Measurements from ENCODE around the gene STXBP1.

The STXBP1 gene

DNA sequence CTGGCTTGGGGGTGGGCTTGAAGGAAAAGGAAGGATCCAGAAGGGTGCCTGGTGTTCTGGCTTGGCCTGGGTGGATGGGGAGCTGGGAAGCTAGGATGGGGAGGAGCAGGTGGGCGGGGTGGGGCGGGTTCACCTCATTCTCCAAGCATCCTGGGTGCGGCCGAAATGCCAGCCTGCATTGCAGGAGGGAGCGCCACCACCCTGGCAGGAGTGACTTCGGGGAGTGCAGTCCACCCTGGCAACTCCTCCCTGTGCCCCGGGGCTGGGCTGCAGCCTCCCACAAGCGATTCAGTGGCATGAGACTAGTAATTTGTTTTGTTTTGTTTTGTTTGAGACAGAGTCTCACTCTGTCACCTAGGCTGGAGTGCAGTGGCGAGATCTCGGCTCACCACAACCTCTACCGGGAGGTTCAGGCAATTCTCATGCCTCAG is 109.3 kb downstream of the STXBP1 start:
- Histone ChIP-seq H3K9me3 (no peaks in the 10 kb centered on the region), H3K27me3 (peaks cover 0 to 24% of the 10 kb centered on the region in 2 donors), H3K4me3 (no peak overlapping the region), H3K4me1 (peaks cover 0 to 12% (median 7%) of the 10 kb centered on the region in 4 donors), H3K27ac (no peak overlapping the region), H3K36me3 (no peaks in the 10 kb centered on the region)
- no peak for DNase-seq
- intact Hi-C loops (cut with DNase I; ENCODE audit: low total_unique reads): loop anchor here (5.0 kb wide), 1 partner anchor 219 kb away; no protein-coding TSS in a partner anchor
- TF ChIP-seq, protein P1, sequence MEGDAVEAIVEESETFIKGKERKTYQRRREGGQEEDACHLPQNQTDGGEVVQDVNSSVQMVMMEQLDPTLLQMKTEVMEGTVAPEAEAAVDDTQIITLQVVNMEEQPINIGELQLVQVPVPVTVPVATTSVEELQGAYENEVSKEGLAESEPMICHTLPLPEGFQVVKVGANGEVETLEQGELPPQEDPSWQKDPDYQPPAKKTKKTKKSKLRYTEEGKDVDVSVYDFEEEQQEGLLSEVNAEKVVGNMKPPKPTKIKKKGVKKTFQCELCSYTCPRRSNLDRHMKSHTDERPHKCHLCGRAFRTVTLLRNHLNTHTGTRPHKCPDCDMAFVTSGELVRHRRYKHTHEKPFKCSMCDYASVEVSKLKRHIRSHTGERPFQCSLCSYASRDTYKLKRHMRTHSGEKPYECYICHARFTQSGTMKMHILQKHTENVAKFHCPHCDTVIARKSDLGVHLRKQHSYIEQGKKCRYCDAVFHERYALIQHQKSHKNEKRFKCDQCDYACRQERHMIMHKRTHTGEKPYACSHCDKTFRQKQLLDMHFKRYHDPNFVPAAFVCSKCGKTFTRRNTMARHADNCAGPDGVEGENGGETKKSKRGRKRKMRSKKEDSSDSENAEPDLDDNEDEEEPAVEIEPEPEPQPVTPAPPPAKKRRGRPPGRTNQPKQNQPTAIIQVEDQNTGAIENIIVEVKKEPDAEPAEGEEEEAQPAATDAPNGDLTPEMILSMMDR (IDR thresholded peaks at IDR 0.05): no peak

- TF ChIP-seq, protein P1 (IDR thresholded peaks at IDR 0.05): no peak
- intact Hi-C loops (cut with DNase I; ENCODE audit: low total_unique reads): loop anchor here (5.0 kb wide), 1 partner anchor 220 kb away; no protein-coding TSS in a partner anchor
Observed at GRCh38 chr9:127722055-127722745, 110.1 kb downstream of the STXBP1 start.

GRCh38 chr9:127723013-127723412 is 110.9 kb downstream of the STXBP1 start:
- TF ChIP-seq, protein P1 (IDR thresholded peaks at IDR 0.05): no peak
- Histone ChIP-seq H3K27me3 (peaks cover 0 to 24% of the 10 kb centered on the region in 2 donors), H3K36me3 (no peaks in the 10 kb centered on the region), H3K4me1 (peaks cover 0 to 11% (median 7%) of the 10 kb centered on the region in 4 donors), H3K9me3 (no peaks in the 10 kb centered on the region), H3K4me3 (no peak overlapping the region), H3K27ac (no peak overlapping the region)
- intact Hi-C loops (cut with DNase I; ENCODE audit: low total_unique reads): loop anchor here (5.0 kb wide), 1 partner anchor 221 kb away; no protein-coding TSS in a partner anchor
- no peak for DNase-seq

More at GRCh38 chr9:127722055-127722745, 110.1 kb downstream of the STXBP1 start:
- H3K4me3 ChIP-seq: no peak overlapping the region
- peaks cover 0 to 24% of the 10 kb centered on the region in 2 donors for H3K27me3 ChIP-seq
- H3K27ac ChIP-seq: no peak overlapping the region
- H3K36me3 ChIP-seq: no peaks in the 10 kb centered on the region
- H3K4me1 ChIP-seq: peaks cover 0 to 11% (median 7%) of the 10 kb centered on the region in 4 donors
- DNase-seq: no peak
- no peaks in the 10 kb centered on the region for H3K9me3 ChIP-seq

DNA sequence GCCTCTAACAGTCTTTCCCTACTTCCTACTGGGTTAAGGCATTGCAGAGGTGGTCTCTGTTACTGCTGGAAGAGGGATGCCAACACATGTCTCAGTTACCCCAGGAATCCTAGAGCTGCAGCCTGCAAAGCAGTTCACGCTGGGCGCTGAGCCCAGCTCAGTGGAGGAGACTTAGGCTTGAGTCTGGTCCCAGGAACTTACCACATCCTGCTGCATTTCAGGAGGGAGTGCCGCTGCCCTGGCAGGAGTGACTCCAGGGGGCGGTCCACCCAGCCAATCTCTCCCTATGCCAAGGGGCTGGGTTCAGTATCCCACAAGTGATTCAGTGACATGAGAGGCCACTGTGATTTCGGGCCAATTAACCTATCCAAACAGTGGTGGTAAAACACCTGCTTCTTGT is 111.4 kb downstream of the STXBP1 start:
- no peaks in the 10 kb centered on the region for H3K9me3 ChIP-seq
- H3K27me3 ChIP-seq: peaks cover 0 to 24% of the 10 kb centered on the region in 2 donors
- no peak overlapping the region for H3K4me3 ChIP-seq
- intact Hi-C loops (cut with DNase I; ENCODE audit: low total_unique reads): loop anchor here (5.0 kb wide), 1 partner anchor 221 kb away; no protein-coding TSS in a partner anchor
- no peak for DNase-seq
- H3K4me1 ChIP-seq: peaks cover 0 to 11% (median 7%) of the 10 kb centered on the region in 4 donors
- no peaks in the 10 kb centered on the region for H3K36me3 ChIP-seq
- TF ChIP-seq, protein P1 (IDR thresholded peaks at IDR 0.05): no peak
- H3K27ac ChIP-seq: no peak overlapping the region

GRCh38 chr9:127724012-127724411 is 111.9 kb downstream of the STXBP1 start:
- Histone ChIP-seq H3K4me3 (no peak overlapping the region), H3K27me3 (peaks cover 0 to 24% of the 10 kb centered on the region in 2 donors), H3K9me3 (no peaks in the 10 kb centered on the region), H3K27ac (no peak overlapping the region), H3K36me3 (no peaks in the 10 kb centered on the region), H3K4me1 (peaks cover 0 to 11% (median 7%) of the 10 kb centered on the region in 4 donors)
- DNase-seq: no peak
- TF ChIP-seq, protein P1 (IDR thresholded peaks at IDR 0.05): no peak
- intact Hi-C loops (cut with DNase I; ENCODE audit: low total_unique reads): loop anchor here (5.0 kb wide), 1 partner anchor 222 kb away; no protein-coding TSS in a partner anchor
